H1 (cell line): ENCODE measurements around the gene ID1. TPM values are rescaled to one million over a fixed set of nuclear protein-coding genes. Genes with fewer than 3 reads are reported as not detected.

ENCODE experiments used
- CTCF ChIA-PET: fragments of 300-600 bp; sonication (Branson Sonifier 250); formaldehyde crosslinking; loops from one replicate; lab custom pipeline; 2021; ENCODE audit not compliant: partially characterized antibody; lab: Charles Lee
- POLR2A ChIA-PET: fragments of 300-600 bp; sonication (Branson Sonifier 250); formaldehyde crosslinking; loops from one replicate; lab custom pipeline; 2021; ENCODE audit warnings: inconsistent platforms; ENCODE audit not compliant: partially characterized antibody; lab: Charles Lee
- DNase-seq, 2 experiments: peaks; one replicate each; pipeline versions ENCODE4 v3.0.0 to v3.0.0-alpha.2; 2010 to 2022; ENCODE audit warnings: low spot score in 2 of 2, low read depth in 1 of 2, mixed read lengths in 1 of 2
- FAIRE-seq: peaks from 2 replicates; lab custom pipeline; 2011; peaks lifted over from hg19 to GRCh38; lab: Jason Lieb, UNC
- H2AFZ ChIP-seq: 2 replicates; pipeline ENCODE4 v1.8.1; 2012; ENCODE audit warnings: low read length, inconsistent platforms
- H2AK5ac ChIP-seq: 2 replicates; pipeline ENCODE4 v1.6.1; 2013; ENCODE audit warnings: low read depth, low read length
- H2BK120ac ChIP-seq: replicated peaks from 2 replicates; pipeline ENCODE3; 2013; ENCODE audit warnings: low read depth, low read length, inconsistent platforms
- H2BK12ac ChIP-seq: 2 replicates; pipeline ENCODE4 v1.6.1; 2013; ENCODE audit warnings: low read depth, low read length
- H2BK15ac ChIP-seq: 2 replicates; pipeline ENCODE4 v1.6.1; 2013; ENCODE audit warnings: low read length
- H2BK20ac ChIP-seq: 2 replicates; pipeline ENCODE4 v1.6.1; 2013; ENCODE audit warnings: low read length
- H2BK5ac ChIP-seq: 2 replicates; pipeline ENCODE4 v1.6.1; 2013; ENCODE audit warnings: low read depth, low read length
- H3K14ac ChIP-seq: 2 replicates; pipeline ENCODE4 v1.6.1; 2013; ENCODE audit warnings: inconsistent platforms; ENCODE audit not compliant: insufficient read length
- H3K18ac ChIP-seq: 2 replicates; pipeline ENCODE4 v1.6.1; 2013; ENCODE audit warnings: low read length; ENCODE audit errors: extremely low read depth
- H3K23ac ChIP-seq: 2 replicates; pipeline ENCODE4 v1.6.1; 2013; ENCODE audit warnings: inconsistent platforms; ENCODE audit not compliant: insufficient read length
- H3K23me2 ChIP-seq: 2 replicates; pipeline ENCODE4 v1.6.1; 2013; ENCODE audit warnings: low read depth, low read length
- H3K27ac ChIP-seq: 2 replicates; pipeline ENCODE4 v1.6.1; 2011; ENCODE audit warnings: low read depth, low read length, inconsistent platforms
- H3K27me3 ChIP-seq, 4 experiments: replicated peaks in 1 of 4; 1 replicate in 1 of 4; 2 replicates in 3 of 4; pipeline versions ENCODE4 v1.6.1 to v1.8.1; 2011 to 2013; ENCODE audit warnings: low read length in 3 of 4, mild to moderate bottlenecking in 3 of 4, inconsistent platforms in 2 of 4, mixed read lengths in 2 of 4, moderate library complexity in 1 of 4; ENCODE audit not compliant: control insufficient read depth in 3 of 4, insufficient read depth in 3 of 4; ENCODE audit errors: extremely low read depth in 1 of 4
- H3K36me3 ChIP-seq, 4 experiments: 2 replicates each; pipeline versions ENCODE4 v1.6.1 to v1.8.1; 2011 to 2013; ENCODE audit warnings: mild to moderate bottlenecking in 4 of 4, low read length in 3 of 4, moderate library complexity in 2 of 4, control low read depth in 1 of 4, inconsistent platforms in 1 of 4; ENCODE audit not compliant: insufficient read depth in 4 of 4, control insufficient read depth in 2 of 4
- H3K4ac ChIP-seq: replicated peaks from 2 replicates; pipeline ENCODE3; 2013; ENCODE audit warnings: low read length, low read depth, mixed read lengths, inconsistent platforms; ENCODE audit not compliant: insufficient read length
- H3K4me1 ChIP-seq, 4 experiments: replicated peaks in 1 of 4; 1 replicate in 1 of 4; 2 replicates in 3 of 4; pipeline versions ENCODE4 v1.6.1 to v1.8.1; 2011 to 2013; ENCODE audit warnings: low read length in 3 of 4, inconsistent platforms in 2 of 4, mixed read lengths in 1 of 4; ENCODE audit not compliant: insufficient read depth in 4 of 4, control insufficient read depth in 3 of 4
- H3K4me2 ChIP-seq, 2 experiments: 2 replicates each; pipeline versions ENCODE4 v1.6.1 to v1.8.1; 2011 to 2013; ENCODE audit warnings: low read depth in 2 of 2, low read length in 2 of 2, control low read depth in 1 of 2, inconsistent platforms in 1 of 2, mild to moderate bottlenecking in 1 of 2; ENCODE audit not compliant: insufficient read depth in 1 of 2
- H3K4me3 ChIP-seq, 4 experiments: fragments of 200-600, 300-600 bp in 1 of 4; sonication (generic), shearing (Covaris generic), sonication (Bioruptor Twin) in 1 of 4; 2 replicates each; pipeline versions ENCODE4 v1.5.1 to v1.8.1; 2011 to 2016; ENCODE audit warnings: low read length in 4 of 4, low read depth in 3 of 4, control low read depth in 2 of 4, inconsistent platforms in 2 of 4, mild to moderate bottlenecking in 2 of 4, mixed read lengths in 1 of 4, moderate library complexity in 1 of 4; ENCODE audit not compliant: insufficient read depth in 2 of 4; ENCODE audit errors: extremely low read depth in 1 of 4
- H3K56ac ChIP-seq: replicated peaks from 2 replicates; pipeline ENCODE3; 2013; ENCODE audit warnings: low read depth, mild to moderate bottlenecking, mixed read lengths, low read length, inconsistent platforms; ENCODE audit not compliant: insufficient read length
- H3K79me1 ChIP-seq: 2 replicates; pipeline ENCODE4 v1.6.1; 2013; ENCODE audit warnings: low read depth, low read length, control low read depth
- H3K79me2 ChIP-seq, 2 experiments: 2 replicates each; pipeline versions ENCODE4 v1.6.1 to v1.8.1; 2012 to 2013; ENCODE audit warnings: low read length in 2 of 2, mild to moderate bottlenecking in 2 of 2, inconsistent platforms in 1 of 2; ENCODE audit not compliant: insufficient read depth in 2 of 2, control insufficient read depth in 1 of 2
- H3K9ac ChIP-seq, 4 experiments: replicated peaks in 1 of 4; 1 replicate in 1 of 4; 2 replicates in 3 of 4; pipeline versions ENCODE4 v1.6.1 to v1.8.1; 2011 to 2013; ENCODE audit warnings: low read depth in 3 of 4, low read length in 3 of 4, control low read depth in 2 of 4, mild to moderate bottlenecking in 2 of 4, moderate library complexity in 2 of 4, inconsistent platforms in 1 of 4; ENCODE audit errors: extremely low read depth in 1 of 4
- H3K9me3 ChIP-seq, 2 experiments: 2 replicates each; pipeline versions ENCODE4 v1.6.1 to v1.8.1; 2012 to 2013; ENCODE audit warnings: mild to moderate bottlenecking in 2 of 2, moderate library complexity in 2 of 2, control low read depth in 1 of 2, inconsistent platforms in 1 of 2, low read depth in 1 of 2, low read length in 1 of 2, mixed read lengths in 1 of 2; ENCODE audit not compliant: insufficient read depth in 2 of 2
- H4K20me1 ChIP-seq, 2 experiments: replicated peaks in 1 of 2; 2 replicates each; pipeline versions ENCODE3 to v1.8.1; 2011 to 2013; ENCODE audit warnings: inconsistent platforms in 2 of 2, low read length in 2 of 2, mild to moderate bottlenecking in 1 of 2; ENCODE audit not compliant: insufficient read depth in 2 of 2, control insufficient read depth in 1 of 2
- H4K5ac ChIP-seq: 2 replicates; pipeline ENCODE4 v1.6.1; 2013; ENCODE audit warnings: low read length, low read depth, mixed read lengths, inconsistent platforms; ENCODE audit not compliant: insufficient read length
- H4K8ac ChIP-seq: 2 replicates; pipeline ENCODE4 v1.8.0; 2013; ENCODE audit warnings: mild to moderate bottlenecking, moderate library complexity, low read length, inconsistent platforms; ENCODE audit not compliant: insufficient read depth; ENCODE audit errors: extremely low read depth
- H4K91ac ChIP-seq: replicated peaks from 2 replicates; pipeline ENCODE3; 2013; ENCODE audit warnings: low read length, mixed read lengths, inconsistent platforms; ENCODE audit not compliant: insufficient read length
- CEBPB ChIP-seq: IDR thresholded peaks from 2 replicates; pipeline ENCODE4 v1.6.1; 2012; ENCODE audit warnings: low read depth, low read length
- POLR2AphosphoS5 ChIP-seq: IDR thresholded peaks from 2 replicates; pipeline ENCODE4 v1.6.1; 2011; ENCODE audit warnings: low read depth, low read length
- WGBS, 2 experiments: shearing (Covaris generic) in 1 of 2; methylation state at CpG; one replicate each; pipeline versions ENCODE4 v1.1.6 to v1.1.7; 2013 to 2015; ENCODE audit warnings: low lambda C conversion rate in 2 of 2, mixed read lengths in 2 of 2, inconsistent platforms in 1 of 2, low coverage in 1 of 2, missing lambda C conversion rate in 1 of 2; ENCODE audit not compliant: insufficient replicate concordance in 2 of 2, insufficient coverage in 1 of 2, insufficient read length in 1 of 2; ENCODE audit errors: extremely low coverage in 1 of 2, missing lambda C conversion rate in 1 of 2; 5-methylcytosine and 5-hydroxymethylcytosine counted together
- polyA plus RNA-seq, 7 experiments: library from polyadenylated mRNA; depleted of rRNA in 3 of 7; stranded (reverse) in 5 of 7; unstranded in 2 of 7; fragments of >200 nt in 5 of 7; fragments of 200-250 nt in 2 of 7; gene quantifications; 1 replicate in 5 of 7; 2 replicates in 1 of 7; 4 replicates in 1 of 7; pipeline versions ENCODE4 v1.2.1 to v1.2.3, GENCODE V29; 2011 to 2013; ENCODE audit warnings: missing spikeins in 2 of 7, mixed read lengths in 2 of 7
- total RNA-seq: library from RNA; stranded (reverse); fragmentation: NEBNext Ultra II Directional; extraction: Animal tissue kit (Norgen Biotek cat#: 25700); gene quantifications from 2 replicates; pipeline ENCODE4 v1.2.1, GENCODE V29; 2021

ID1 gene
- total and polyA plus RNA-seq, 2 of the 8 experiments (the other 6 are each of a cell fraction or from before 2014, with no cell fraction given): 120 to 357 TPM

DNA sequence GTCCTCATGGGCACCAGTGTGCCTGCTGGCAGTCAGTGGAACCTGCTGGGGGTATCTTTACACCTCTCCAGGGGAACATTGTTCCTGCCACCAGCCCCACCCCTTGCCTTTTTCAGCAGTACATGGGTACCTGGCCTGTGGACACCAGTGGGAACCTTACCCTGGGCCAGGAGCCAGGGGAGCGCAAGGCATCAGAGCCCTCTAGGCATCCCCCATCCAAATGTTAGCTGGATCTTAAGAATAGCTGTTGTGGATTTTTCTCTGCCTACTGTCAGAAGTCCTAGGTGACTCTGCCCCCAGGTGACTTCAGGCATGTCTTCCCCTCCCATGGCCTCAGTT lies 38.8 kb upstream of the ID1 start:
- H2BK15ac ChIP-seq: no peak overlapping the region
- H3K79me1 ChIP-seq: no peaks in the 10 kb centered on the region
- peaks cover 9 to 27% (median 16%) of the 10 kb centered on the region in 4 experiments for H3K4me1 ChIP-seq
- no peak overlapping the region for H2AFZ ChIP-seq
- H3K23ac ChIP-seq: no peak overlapping the region
- no peak overlapping the region for H4K5ac ChIP-seq
- no peak overlapping the region for H2BK12ac ChIP-seq
- ChIA-PET POLR2A (interaction anchor here (1.3 to 24.3 kb wide), 4 partner anchors 12 to 640 kb away, joined by 3 to 1033 read pairs (median 21); partner anchors contain the start of gene ID1), CTCF (interaction anchor here (1.2 to 30.5 kb wide), 7 partner anchors 9 to 68 kb away, joined by 4 to 1559 read pairs (median 50); partner anchors contain the start of gene ID1)
- no peaks in the 10 kb centered on the region for H3K9me3 ChIP-seq
- no peak for FAIRE-seq
- H3K4me3 ChIP-seq: no peak overlapping the region
- no peak overlapping the region for H3K4ac ChIP-seq
- H3K27me3 ChIP-seq: no peaks in the 10 kb centered on the region
- H2AK5ac ChIP-seq: no peak overlapping the region
- no peak overlapping the region for H4K91ac ChIP-seq
- no peak overlapping the region for H3K18ac ChIP-seq
- H3K36me3 ChIP-seq: peaks cover 18 to 47% (median 31%) of the 10 kb centered on the region in 4 experiments
- H3K9ac ChIP-seq: no peak overlapping the region
- no peak overlapping the region for H3K27ac ChIP-seq
- H2BK120ac ChIP-seq: no peak overlapping the region
- H4K8ac ChIP-seq: no peak overlapping the region
- no peak overlapping the region for H3K56ac ChIP-seq
- H2BK20ac ChIP-seq: no peak overlapping the region
- H3K23me2 ChIP-seq: no peaks in the 10 kb centered on the region
- no peak overlapping the region for H3K4me2 ChIP-seq
- peaks cover 1 to 2% of the 10 kb centered on the region in 2 experiments for H4K20me1 ChIP-seq
- peak overlapping the region; percentile 81; the same call in 1 of the 2 replicates for H2BK5ac ChIP-seq
- no peaks in the 10 kb centered on the region for H3K79me2 ChIP-seq
- DNase-seq: no peak
- WGBS, 2 experiments: 92% methylated on average over 1 of the region's 1 CpG; no CpG with 5 or more reads in 1 of the 2 experiments
- H3K14ac ChIP-seq: no peak overlapping the region
- TF ChIP-seq POLR2AphosphoS5 (peak; percentile 32; the same call in 1 of the 2 replicates), CEBPB (no peak)
